ENCODE results near the gene SPAAR. TPM values are rescaled to one million over a fixed set of nuclear protein-coding genes. Genes with fewer than 3 reads are reported as not detected.

The SPAAR gene
- total RNA-seq, 4 donors from 2014 or later = 0.49 to 1.3 (median 1.1) TPM; not detected in 1

DNA sequence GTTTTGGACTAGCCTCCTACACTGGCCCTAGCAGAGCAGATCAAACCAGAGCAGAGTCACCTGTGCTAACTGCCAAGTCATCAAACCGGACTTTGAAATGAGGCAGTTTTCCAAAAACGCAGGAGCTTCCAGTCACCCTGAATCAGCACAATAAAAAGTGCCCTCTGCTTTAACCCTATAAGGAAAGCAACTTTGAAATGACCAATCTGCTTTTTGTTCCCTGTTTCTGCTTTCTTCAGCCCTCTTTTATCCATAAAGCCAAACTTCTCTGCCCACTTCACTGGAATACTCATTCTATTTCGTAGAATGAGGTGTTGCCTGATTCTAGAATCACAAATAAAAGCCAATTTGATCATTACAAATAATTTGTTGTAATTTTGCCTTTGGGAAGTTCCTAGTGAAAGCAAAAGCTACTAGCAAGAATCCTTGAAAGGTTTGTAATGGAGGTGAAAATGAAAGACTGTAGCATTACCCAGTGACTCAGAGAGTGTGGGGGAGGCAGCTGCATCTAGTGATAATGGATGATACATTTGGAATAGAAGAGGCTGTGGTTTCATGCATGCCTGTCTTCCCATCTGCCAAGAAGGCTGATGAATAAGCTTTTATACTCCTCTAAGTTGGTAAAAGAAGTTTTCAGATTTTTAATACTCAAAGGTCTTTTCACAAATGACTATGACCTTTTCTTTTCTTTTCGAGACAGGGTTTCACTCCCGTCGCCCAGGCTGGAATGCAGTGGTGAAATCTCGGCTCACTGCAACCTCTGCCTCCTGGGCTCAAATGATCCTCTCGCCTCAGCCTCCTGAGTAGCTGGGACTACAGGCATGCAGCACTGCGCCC, 14.9 kb downstream of the SPAAR start:
- H3K9me3 ChIP-seq = no peaks in the 10 kb centered on the region
- DNase-seq (ENCODE audit: low spot score in 2 of 2) = no peak
- H3K4me3 ChIP-seq = no peak overlapping the region
- peak overlapping the region; percentile 21 for H3K27ac ChIP-seq
- no peaks in the 10 kb centered on the region for H3K36me3 ChIP-seq
- no peaks in the 10 kb centered on the region for H3K27me3 ChIP-seq
- H3K4me1 ChIP-seq = peaks cover 9% of the 10 kb centered on the region
- WGBS = 48% methylated on average over 9 of the region's 9 CpGs
- TF ChIP-seq POLR2AphosphoS5 (IDR thresholded peaks at IDR 0.05) = no peak
- no peak for TF ChIP-seq EP300 (IDR thresholded peaks at IDR 0.05)
- no peak for TF ChIP-seq CTCF (IDR thresholded peaks at IDR 0.05)
- TF ChIP-seq POLR2A (IDR thresholded peaks at IDR 0.05) = no peak

GRCh38 chr9:35928591-35929452, 19.5 kb downstream of the SPAAR start:
- WGBS = 84% methylated on average over 9 of the region's 9 CpGs
- H3K27ac ChIP-seq = no peak overlapping the region

DNA sequence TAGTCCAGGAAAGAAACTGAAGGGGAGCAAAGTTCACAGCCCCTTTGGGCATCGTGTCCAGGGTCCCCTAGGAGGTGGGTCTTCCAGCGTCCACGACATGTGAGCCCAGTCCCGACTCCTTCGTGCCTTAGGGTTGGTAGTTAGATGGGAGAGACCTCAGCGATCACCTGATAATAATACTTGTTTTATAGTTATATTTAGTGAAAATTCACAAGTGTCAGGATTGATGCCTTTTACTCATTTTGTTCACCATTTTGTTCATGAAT, 20.1 kb downstream of the SPAAR start:
- Histone ChIP-seq H3K36me3 (no peaks in the 10 kb centered on the region), H3K27ac (no peak overlapping the region), H3K27me3 (no peaks in the 10 kb centered on the region), H3K4me3 (no peak overlapping the region), H3K4me1 (no peaks in the 10 kb centered on the region), H3K9me3 (no peaks in the 10 kb centered on the region)
- WGBS = 76% methylated on average over 6 of the region's 6 CpGs
- no peak for TF ChIP-seq POLR2AphosphoS5 (IDR thresholded peaks at IDR 0.05)
- no peak for DNase-seq (ENCODE audit: low spot score in 2 of 2)

More at GRCh38 chr9:35928591-35929452, 19.5 kb downstream of the SPAAR start:
- DNase-seq (ENCODE audit: low spot score in 2 of 2) = no peak
- H3K36me3 ChIP-seq = no peaks in the 10 kb centered on the region
- TF ChIP-seq POLR2A (IDR thresholded peaks at IDR 0.05) (no peak), POLR2AphosphoS5 (IDR thresholded peaks at IDR 0.05) (no peak), EP300 (IDR thresholded peaks at IDR 0.05) (no peak), CTCF (IDR thresholded peaks at IDR 0.05) (no peak)
- H3K9me3 ChIP-seq = no peaks in the 10 kb centered on the region
- H3K4me1 ChIP-seq = peaks cover 3% of the 10 kb centered on the region
- no peaks in the 10 kb centered on the region for H3K27me3 ChIP-seq
- no peak overlapping the region for H3K4me3 ChIP-seq

GRCh38 chr9:35930521-35930920, 21.2 kb downstream of the SPAAR start:
- Histone ChIP-seq H3K9me3 (no peaks in the 10 kb centered on the region), H3K27ac (no peak overlapping the region), H3K4me3 (no peak overlapping the region), H3K36me3 (no peaks in the 10 kb centered on the region), H3K4me1 (no peaks in the 10 kb centered on the region), H3K27me3 (no peaks in the 10 kb centered on the region)
- DNase-seq (ENCODE audit: low spot score in 2 of 2) = no peak
- no peak for TF ChIP-seq EP300 (IDR thresholded peaks at IDR 0.05)
- TF ChIP-seq POLR2AphosphoS5 (IDR thresholded peaks at IDR 0.05) = no peak
- no peak for TF ChIP-seq CTCF (IDR thresholded peaks at IDR 0.05)
- no peak for TF ChIP-seq POLR2A (IDR thresholded peaks at IDR 0.05)

DNA sequence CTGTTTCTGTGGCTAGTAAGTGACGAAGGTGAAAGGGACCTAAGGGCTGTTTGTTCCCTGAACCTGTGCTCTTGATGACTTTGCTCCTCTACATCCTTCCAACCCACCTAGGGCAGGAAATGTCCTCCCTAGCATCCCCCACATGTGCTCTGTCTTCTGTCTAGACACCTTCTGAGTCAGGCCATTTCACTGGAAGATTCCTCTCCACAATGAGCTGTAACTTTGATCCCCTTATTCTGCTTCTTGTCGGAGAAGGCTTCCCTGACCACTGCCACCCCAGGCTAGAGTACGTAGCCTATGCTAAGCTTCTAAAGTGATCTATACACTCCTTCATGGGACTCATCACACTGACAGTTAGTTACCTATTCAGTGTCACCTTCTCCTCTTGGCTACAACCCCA, 21.7 kb downstream of the SPAAR start:
- 93% methylated on average over 3 of the region's 3 CpGs for WGBS
- Histone ChIP-seq H3K27ac (no peak overlapping the region), H3K27me3 (no peaks in the 10 kb centered on the region), H3K4me3 (no peak overlapping the region), H3K36me3 (no peaks in the 10 kb centered on the region), H3K9me3 (no peaks in the 10 kb centered on the region), H3K4me1 (no peaks in the 10 kb centered on the region)
- TF ChIP-seq EP300 (IDR thresholded peaks at IDR 0.05) (no peak), POLR2AphosphoS5 (IDR thresholded peaks at IDR 0.05) (no peak), POLR2A (IDR thresholded peaks at IDR 0.05) (no peak), CTCF (IDR thresholded peaks at IDR 0.05) (no peak)
- DNase-seq (ENCODE audit: low spot score in 2 of 2) = no peak

All from suprapubic skin (tissue), 4 donors.